Measurements from ENCODE around the gene RAB35.

GRCh38 chr12:120091371-120092090 is 25.0 kb downstream of the RAB35 start:
- TF ChIP-seq CTCF (IDR thresholded peaks at IDR 0.05) = no peak
- TF ChIP-seq POLR2A (IDR thresholded peaks at IDR 0.05) = no peak
